HG03520 (cell line): ENCODE data around the gene TBC1D22B.
"Not testable (repeated sequence)": the region's sequence is repeated elsewhere in the genome, so short reads cannot be mapped to it uniquely, and the experiment has no call there.

Experiments used
- ATAC-seq: cut with Tn5 transposase; IDR thresholded peaks from one replicate; pipeline ENCODE4 v1.9.1; 2021; ENCODE audit warnings: mild to moderate bottlenecking, moderate library complexity; ENCODE audit not compliant: unreplicated experiment

The TBC1D22B gene

GRCh38 chr6:37265001-37265400 lies 7.4 kb downstream of the TBC1D22B start:
- no peak for ATAC-seq

GRCh38 chr6:37265860-37266259 lies 8.3 kb downstream of the TBC1D22B start:
- ATAC-seq: no peak

GRCh38 chr6:37269105-37269504 lies 11.5 kb downstream of the TBC1D22B start:
- ATAC-seq: no peak

GRCh38 chr6:37272834-37273566 lies 15.4 kb downstream of the TBC1D22B start:
- no peak for ATAC-seq

GRCh38 chr6:37273690-37274089 lies 16.1 kb downstream of the TBC1D22B start:
- no peak for ATAC-seq

- ATAC-seq: no peak
These were observed 17.8 kb downstream of the TBC1D22B start for GRCh38 chr6:37275350-37275749.

GRCh38 chr6:37277001-37277409 lies 19.4 kb downstream of the TBC1D22B start:
- no peak for ATAC-seq

- no peak for ATAC-seq
These were observed 22.0 kb downstream of the TBC1D22B start for GRCh38 chr6:37279366-37280134.

- ATAC-seq: no peak
These were observed 22.8 kb downstream of the TBC1D22B start for GRCh38 chr6:37280162-37280887.

- ATAC-seq: no peak
These were observed 24.8 kb downstream of the TBC1D22B start for GRCh38 chr6:37282371-37282770.

- no peak for ATAC-seq
These were observed 25.7 kb downstream of the TBC1D22B start for GRCh38 chr6:37283268-37283667.

GRCh38 chr6:37283671-37284151 lies 26.1 kb downstream of the TBC1D22B start:
- ATAC-seq: no peak

GRCh38 chr6:37284781-37285180 lies 27.2 kb downstream of the TBC1D22B start:
- no peak for ATAC-seq

GRCh38 chr6:37285861-37286311 lies 28.3 kb downstream of the TBC1D22B start:
- ATAC-seq: no peak

GRCh38 chr6:37287519-37288157 lies 30.1 kb downstream of the TBC1D22B start:
- no peak for ATAC-seq

GRCh38 chr6:37288247-37288646 lies 30.7 kb downstream of the TBC1D22B start:
- ATAC-seq: no peak

- ATAC-seq: no peak
These were observed 32.4 kb downstream of the TBC1D22B start for GRCh38 chr6:37289931-37290330.

GRCh38 chr6:37293426-37293825 lies 35.9 kb downstream of the TBC1D22B start:
- no peak for ATAC-seq

- not testable (repeated sequence) for ATAC-seq
These were observed 40.1 kb downstream of the TBC1D22B start for GRCh38 chr6:37297637-37298036.

- ATAC-seq: no peak
These were observed 41.4 kb downstream of the TBC1D22B start for GRCh38 chr6:37298958-37299357.

GRCh38 chr6:37299990-37300389 lies 42.4 kb downstream of the TBC1D22B start:
- ATAC-seq: no peak
